ENCODE data around the gene ABCC12.
"Not testable (repeated sequence)": the region's sequence is repeated elsewhere in the genome, so short reads cannot be mapped to it uniquely, and the experiment has no call there.

The ABCC12 gene

GRCh38 chr16:48155926-48156789, at the start of gene ABCC12:
TSS of gene ABCC12 (minus strand) at chr16:48155993. CDS start at chr16:48146424, 9,569 bp downstream.
- no peak for DNase-seq

GRCh38 chr16:48204825-48205151, 49.0 kb upstream of the ABCC12 start:
- DNase-seq, result no peak

GRCh38 chr16:48203974-48204824, 48.4 kb upstream of the ABCC12 start:
- no peak for DNase-seq

- peak; percentile 78 to 92 for DNase-seq
These were observed 45.9 kb upstream of the ABCC12 start for GRCh38 chr16:48201515-48202201.

GRCh38 chr16:48197294-48197693, 41.5 kb upstream of the ABCC12 start:
- DNase-seq, result no peak

- DNase-seq, result peak; percentile 24 to 61
These were observed 39.2 kb upstream of the ABCC12 start for GRCh38 chr16:48194828-48195556.

GRCh38 chr16:48193846-48194245, 38.1 kb upstream of the ABCC12 start:
- DNase-seq, result no peak

GRCh38 chr16:48188449-48189102, 32.8 kb upstream of the ABCC12 start:
- no peak for DNase-seq

- no peak for DNase-seq
These were observed 32.0 kb upstream of the ABCC12 start for GRCh38 chr16:48187779-48188178.

- no peak for DNase-seq
These were observed 28.9 kb upstream of the ABCC12 start for GRCh38 chr16:48184681-48185080.

GRCh38 chr16:48182979-48183537, 27.3 kb upstream of the ABCC12 start:
- peak; percentile 89 to 90 for DNase-seq

GRCh38 chr16:48181746-48182520, 26.1 kb upstream of the ABCC12 start:
- peak in 1 of 2 experiments; percentile 20 for DNase-seq

GRCh38 chr16:48180868-48181480, 25.2 kb upstream of the ABCC12 start:
- DNase-seq, result no peak

- no peak for DNase-seq
These were observed 21.0 kb upstream of the ABCC12 start for GRCh38 chr16:48176635-48177408.

GRCh38 chr16:48173889-48174288, 18.1 kb upstream of the ABCC12 start:
- DNase-seq, result no peak

- no peak for DNase-seq
These were observed 16.9 kb upstream of the ABCC12 start for GRCh38 chr16:48172682-48173081.

- DNase-seq, result no peak
These were observed 14.1 kb upstream of the ABCC12 start for GRCh38 chr16:48169896-48170295.

- DNase-seq, result no peak
These were observed 12.3 kb upstream of the ABCC12 start for GRCh38 chr16:48168075-48168474.

- DNase-seq, result not testable (repeated sequence)
These were observed 10.8 kb upstream of the ABCC12 start for GRCh38 chr16:48166617-48167016.

Data from NCI-H524 (cell line).